Keratinocyte (primary cell): ENCODE data around the gene DCLK1. TPM values are rescaled to one million over a fixed set of nuclear protein-coding genes. Genes with fewer than 3 reads are reported as not detected.

ENCODE experiments used
- DNase-seq: peaks from one replicate; pipeline ENCODE4 v3.0.0-alpha.2; 2011; ENCODE audit warnings: low read depth, missing footprints, low spot score
- FAIRE-seq: peaks from 2 replicates; lab custom pipeline; 2011; peaks lifted over from hg19 to GRCh38; lab: Jason Lieb, UNC
- H2AFZ ChIP-seq: 2 replicates; pipeline ENCODE4 v1.6.0; 2012; ENCODE audit warnings: low read length, control low read depth, inconsistent platforms; ENCODE audit not compliant: control insufficient read depth
- H3K27ac ChIP-seq: 2 replicates; pipeline ENCODE4 v1.5.1; 2011; ENCODE audit warnings: low read length; ENCODE audit not compliant: control insufficient read depth, insufficient read depth
- H3K27me3 ChIP-seq: 3 replicates; pipeline ENCODE4 v1.6.0; 2011; ENCODE audit warnings: low read length; ENCODE audit not compliant: control insufficient read depth, insufficient read depth; ENCODE audit errors: extremely low read depth
- H3K36me3 ChIP-seq, 2 experiments: 2 replicates in 1 of 2; 3 replicates in 1 of 2; pipeline ENCODE4 v1.5.1; 2011; ENCODE audit warnings: low read length in 2 of 2, mild to moderate bottlenecking in 1 of 2; ENCODE audit not compliant: control insufficient read depth in 2 of 2, insufficient read depth in 2 of 2; ENCODE audit errors: extremely low read depth in 1 of 2
- H3K4me1 ChIP-seq: 3 replicates; pipeline ENCODE4 v1.5.1; 2011; ENCODE audit warnings: low read length; ENCODE audit not compliant: control insufficient read depth, insufficient read depth; ENCODE audit errors: extremely low read depth
- H3K4me2 ChIP-seq: 3 replicates; pipeline ENCODE4 v1.6.0; 2011; ENCODE audit warnings: low read depth, low read length; ENCODE audit not compliant: control insufficient read depth, insufficient read depth; ENCODE audit errors: extremely low read depth
- H3K4me3 ChIP-seq, 3 experiments: fragments of 200-600 bp in 1 of 3; sonication (generic) in 1 of 3; 2 replicates in 2 of 3; 3 replicates in 1 of 3; pipeline ENCODE4 v1.5.1; 2011 to 2016; ENCODE audit warnings: low read length in 3 of 3, mild to moderate bottlenecking in 3 of 3, control low read depth in 2 of 3, inconsistent platforms in 1 of 3, low read depth in 1 of 3, mixed read lengths in 1 of 3, mixed run types in 1 of 3, moderate library complexity in 1 of 3; ENCODE audit not compliant: control insufficient read depth in 2 of 3, insufficient read depth in 2 of 3; ENCODE audit errors: extremely low read depth in 1 of 3
- H3K79me2 ChIP-seq: 2 replicates; pipeline ENCODE4 v1.6.0; 2012; ENCODE audit warnings: low read length; ENCODE audit not compliant: control insufficient read depth, insufficient read depth
- H3K9ac ChIP-seq: 3 replicates; pipeline ENCODE4 v1.6.0; 2011; ENCODE audit warnings: low read length; ENCODE audit not compliant: control insufficient read depth, insufficient read depth; ENCODE audit errors: extremely low read depth
- H3K9me1 ChIP-seq: 3 replicates; pipeline ENCODE4 v1.6.0; 2011; ENCODE audit warnings: low read length; ENCODE audit not compliant: control insufficient read depth, insufficient read depth; ENCODE audit errors: extremely low read depth
- H3K9me3 ChIP-seq: 2 replicates; pipeline ENCODE4 v1.5.1; 2012; ENCODE audit warnings: low read depth, low read length; ENCODE audit not compliant: control insufficient read depth
- H4K20me1 ChIP-seq: 3 replicates; pipeline ENCODE4 v1.6.0; 2011; ENCODE audit warnings: low read length; ENCODE audit not compliant: control insufficient read depth, insufficient read depth; ENCODE audit errors: extremely low read depth
- CTCF ChIP-seq, 3 experiments: IDR thresholded peaks in 1 of 3; conservative IDR thresholded peaks in 1 of 3; optimal IDR thresholded peaks in 1 of 3; 2 replicates in 2 of 3; 3 replicates in 1 of 3; pipeline versions ENCODE3 to v1.5.1; 2011; ENCODE audit warnings: low read length in 3 of 3, mild to moderate bottlenecking in 3 of 3, moderate library complexity in 2 of 3, control low read depth in 1 of 3, inconsistent platforms in 1 of 3; ENCODE audit not compliant: insufficient read depth in 2 of 3; ENCODE audit errors: extremely low read depth in 1 of 3
- EZH2 ChIP-seq: IDR thresholded peaks from one replicate; pipeline ENCODE4 v1.6.1; 2012; ENCODE audit warnings: inconsistent platforms, mild to moderate bottlenecking, low read length, moderate library complexity
- dilution Hi-C: fragments of 300-500 bp; cut with MboI; formaldehyde crosslinking; loops from one replicate; pipeline ENCODE4 v1.7.0; 2020; ENCODE audit warnings: low sequenced_read_pairs; ENCODE audit not compliant: extremely low pct_ligation_motif_present
- polyA plus RNA-seq, 5 experiments: library from polyadenylated mRNA; depleted of rRNA in 3 of 5; stranded (reverse) in 3 of 5; stranded (forward) in 1 of 5; unstranded in 1 of 5; fragments of >200 nt; gene quantifications; 1 replicate in 1 of 5; 2 replicates in 3 of 5; 3 replicates in 1 of 5; pipeline versions ENCODE4 v1.2.1 to v1.2.3, GENCODE V29; 2011 to 2012; ENCODE audit warnings: missing spikeins in 2 of 5, low read depth in 1 of 5, low replicate concordance in 1 of 5

DCLK1 gene
- polyA plus RNA-seq, 1 donor (not counting 4 experiments of a cell fraction or from before 2014, with no cell fraction given) = 0.04 TPM

DNA sequence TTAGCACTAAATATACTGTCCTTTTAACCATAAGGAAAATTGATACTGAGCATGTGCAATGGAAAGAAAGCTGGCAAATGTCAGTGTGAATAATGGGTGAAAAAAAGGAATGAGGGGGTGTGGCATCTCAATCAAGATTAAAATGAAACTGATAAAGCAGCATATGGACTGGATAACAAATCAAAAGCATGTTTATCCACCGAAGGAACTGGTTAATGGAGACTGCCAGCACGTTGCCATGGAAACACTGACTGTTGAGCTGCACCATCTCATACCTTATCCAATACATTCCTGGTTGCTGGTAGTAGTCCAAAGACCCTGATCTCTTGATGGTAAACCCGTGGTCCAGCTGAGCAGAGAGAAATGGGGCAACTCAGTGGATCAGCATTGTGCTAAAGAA, 343.2 kb downstream of the DCLK1 start:
- Histone ChIP-seq H3K9me3 (no peaks in the 10 kb centered on the region), H3K27me3 (no peaks in the 10 kb centered on the region), H3K4me1 (no peaks in the 10 kb centered on the region), H4K20me1 (no peaks in the 10 kb centered on the region), H3K9me1 (no peaks in the 10 kb centered on the region), H3K9ac (no peak overlapping the region), H3K79me2 (no peaks in the 10 kb centered on the region), H2AFZ (no peak overlapping the region), H3K4me2 (no peak overlapping the region), H3K36me3 (no peaks in the 10 kb centered on the region), H3K27ac (no peak overlapping the region), H3K4me3 (no peak overlapping the region)
- TF ChIP-seq CTCF (optimal IDR thresholded peaks at IDR 0.05 in 1 of 3, IDR thresholded peaks at IDR 0.05 in 1 of 3, conservative IDR thresholded peaks at IDR 0.05 in 1 of 3; ENCODE audit: extremely low read depth in 1 of 3, insufficient read depth in 2 of 3, low read length in 3 of 3) (no peak), EZH2 (no peak)
- no peak for FAIRE-seq
- DNase-seq = no peak
- dilution Hi-C loops = no loop called here

DNA sequence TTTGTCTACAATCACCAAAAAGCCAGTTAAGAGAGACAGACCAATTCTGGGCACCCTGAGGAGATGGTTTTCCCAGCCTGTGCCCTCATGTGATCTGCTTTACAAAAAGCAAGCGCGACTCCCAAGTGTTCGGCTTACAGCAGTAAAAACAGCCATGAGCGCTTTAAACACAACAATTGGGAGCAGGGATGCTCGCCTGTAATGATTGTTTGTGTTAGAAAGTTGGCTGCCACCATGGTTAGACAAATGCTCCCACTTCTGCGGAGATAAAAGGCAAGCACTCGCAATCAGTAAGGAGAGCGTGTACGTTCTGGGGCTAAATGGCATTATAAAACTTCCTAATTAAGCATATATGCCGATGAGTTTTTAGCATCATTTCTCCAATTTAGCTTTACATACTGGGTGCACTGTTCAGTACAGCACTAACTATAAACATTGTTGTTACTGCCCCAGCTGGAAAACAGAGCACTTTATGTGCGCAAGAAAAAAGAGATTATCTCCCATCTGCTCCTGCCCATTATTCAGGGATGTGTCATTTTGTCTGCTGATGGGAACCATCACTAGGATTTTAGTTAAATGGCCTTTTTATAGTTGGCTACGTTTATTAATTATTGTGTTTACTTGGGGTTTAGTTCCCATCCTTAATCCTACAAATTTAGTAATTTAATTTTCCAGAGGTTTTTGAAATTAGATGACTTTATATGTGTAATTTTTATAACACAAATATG, 345.4 kb downstream of the DCLK1 start:
- Histone ChIP-seq H3K4me3 (no peak overlapping the region), H3K27me3 (no peaks in the 10 kb centered on the region), H3K27ac (no peak overlapping the region), H2AFZ (no peak overlapping the region), H3K4me2 (no peak overlapping the region), H3K79me2 (no peaks in the 10 kb centered on the region), H4K20me1 (no peaks in the 10 kb centered on the region), H3K9me1 (no peaks in the 10 kb centered on the region), H3K9ac (no peak overlapping the region), H3K4me1 (no peaks in the 10 kb centered on the region), H3K9me3 (no peaks in the 10 kb centered on the region), H3K36me3 (no peaks in the 10 kb centered on the region)
- dilution Hi-C loops = no loop called here
- FAIRE-seq = no peak
- TF ChIP-seq EZH2 = no peak
- no peak for TF ChIP-seq CTCF (optimal IDR thresholded peaks at IDR 0.05 in 1 of 3, IDR thresholded peaks at IDR 0.05 in 1 of 3, conservative IDR thresholded peaks at IDR 0.05 in 1 of 3; ENCODE audit: extremely low read depth in 1 of 3, insufficient read depth in 2 of 3, low read length in 3 of 3)
- DNase-seq = no peak
